ENCODE results near the gene LAMA2.
"Not testable (repeated sequence)": the region's sequence is repeated elsewhere in the genome, so short reads cannot be mapped to it uniquely, and the experiment has no call there.

The LAMA2 gene

GRCh38 chr6:129134535-129134934 is 251.6 kb downstream of the LAMA2 start:
- no peak for DNase-seq

GRCh38 chr6:129135451-129135850 is 252.5 kb downstream of the LAMA2 start:
- no peak for DNase-seq

DNA sequence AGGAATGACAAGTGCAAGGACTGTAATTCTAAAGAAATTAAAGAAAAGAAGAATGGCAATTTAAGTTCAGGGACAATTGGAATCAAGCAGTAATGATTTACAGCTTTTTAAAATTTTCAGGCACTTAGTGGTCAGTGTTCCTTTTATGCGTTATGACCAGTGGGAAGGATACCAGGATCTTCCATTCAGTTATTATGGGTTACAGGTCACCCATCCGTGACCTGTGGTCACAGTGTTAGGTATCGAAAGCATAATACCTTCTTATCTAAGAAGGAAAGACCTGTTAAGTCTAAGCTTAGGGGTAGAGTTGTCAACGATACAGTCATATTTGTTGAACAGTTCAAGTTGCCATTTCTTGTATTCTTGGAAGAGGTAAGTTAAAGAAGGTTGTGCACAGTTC is 253.8 kb downstream of the LAMA2 start:
- no peak for DNase-seq

GRCh38 chr6:129138739-129139405 is 255.9 kb downstream of the LAMA2 start:
- DNase-seq: no peak

DNA sequence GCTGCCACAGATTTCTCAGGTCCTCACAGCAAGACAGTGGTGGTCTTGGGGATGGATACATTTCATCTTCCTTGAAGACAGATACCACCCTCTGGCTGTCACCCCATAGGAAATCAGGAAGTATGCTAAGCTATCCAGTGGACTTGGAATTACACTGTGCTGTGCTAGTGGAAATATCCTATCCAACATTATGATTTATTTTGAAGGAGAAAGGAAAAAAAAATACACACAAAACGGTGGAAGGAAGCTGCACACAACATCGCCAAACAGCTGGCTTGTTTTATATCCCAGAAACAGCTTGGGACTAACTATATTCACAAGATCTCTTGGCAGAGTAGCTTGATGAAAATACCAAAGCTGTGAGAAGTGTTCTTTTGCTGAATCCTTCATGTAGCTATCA is 257.6 kb downstream of the LAMA2 start:
- no peak for DNase-seq

- DNase-seq: no peak
These were observed 258.6 kb downstream of the LAMA2 start for GRCh38 chr6:129141499-129141898.

- DNase-seq: no peak
These were observed 264.0 kb downstream of the LAMA2 start for GRCh38 chr6:129146902-129147301.

- DNase-seq: no peak
These were observed 267.6 kb downstream of the LAMA2 start for GRCh38 chr6:129150507-129150906.

- no peak for DNase-seq
These were observed 270.3 kb downstream of the LAMA2 start for GRCh38 chr6:129153257-129153656.

- not testable (repeated sequence) for DNase-seq
These were observed 276.3 kb downstream of the LAMA2 start for GRCh38 chr6:129159242-129159641.

DNA sequence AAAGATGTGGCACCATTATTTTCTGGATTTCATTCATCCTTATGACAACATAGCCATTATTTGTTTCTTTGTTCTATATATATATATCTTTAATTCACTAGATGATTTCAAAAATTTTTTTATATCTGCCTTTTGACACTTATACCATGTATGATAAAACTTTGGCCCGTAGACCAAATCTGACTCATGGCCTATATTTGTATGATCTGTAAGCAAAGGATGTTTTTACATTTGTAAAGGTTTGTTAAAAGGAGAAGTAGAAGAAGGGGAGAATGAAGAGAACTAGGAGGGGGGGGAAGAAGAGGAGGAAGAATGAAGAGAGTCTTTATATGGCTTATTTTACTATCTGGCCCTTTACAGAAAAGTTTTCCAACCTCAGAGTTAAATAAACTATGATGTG is 279.7 kb downstream of the LAMA2 start:
- no peak for DNase-seq

- no peak for DNase-seq
These were observed 280.6 kb downstream of the LAMA2 start for GRCh38 chr6:129163551-129163950.

DNA sequence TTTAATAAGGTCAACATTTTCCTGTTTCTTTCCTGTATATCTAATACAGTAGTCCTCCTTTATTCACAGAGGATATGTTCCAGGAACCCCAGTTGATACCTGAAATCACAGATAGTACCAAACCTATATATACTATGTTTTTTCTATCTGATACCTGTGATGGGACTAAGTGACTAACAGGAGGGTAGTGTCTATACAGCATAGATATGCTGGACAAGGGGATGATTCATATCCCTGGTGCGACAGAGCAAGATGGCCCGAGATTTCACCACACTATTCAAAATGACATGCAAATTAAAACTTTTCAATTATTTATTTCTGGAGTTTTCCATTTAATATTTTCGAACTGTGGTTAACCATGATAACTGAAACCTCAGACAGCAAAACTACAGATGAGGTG is 281.1 kb downstream of the LAMA2 start:
- no peak for DNase-seq

- DNase-seq: not testable (repeated sequence)
These were observed 289.5 kb downstream of the LAMA2 start for GRCh38 chr6:129172279-129172995.

DNA sequence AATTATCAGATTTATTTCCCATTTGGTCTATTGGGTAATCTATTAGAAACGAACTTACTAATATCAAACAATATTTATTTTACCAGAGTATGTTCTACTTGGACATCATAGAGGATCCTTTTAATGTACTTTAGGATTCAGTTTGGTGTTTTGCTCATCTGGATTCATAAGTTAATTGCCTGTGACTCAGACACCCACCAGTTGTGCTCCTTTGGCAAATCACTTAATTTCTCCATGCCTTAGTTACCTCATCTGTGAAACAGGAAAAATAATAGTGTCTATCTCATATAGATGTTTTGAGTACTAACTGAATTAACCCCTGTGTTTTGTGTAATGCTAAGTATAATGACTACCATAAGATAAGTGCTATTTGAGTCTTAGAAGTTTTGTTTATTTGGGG is 292.1 kb downstream of the LAMA2 start:
- no peak for DNase-seq

DNA sequence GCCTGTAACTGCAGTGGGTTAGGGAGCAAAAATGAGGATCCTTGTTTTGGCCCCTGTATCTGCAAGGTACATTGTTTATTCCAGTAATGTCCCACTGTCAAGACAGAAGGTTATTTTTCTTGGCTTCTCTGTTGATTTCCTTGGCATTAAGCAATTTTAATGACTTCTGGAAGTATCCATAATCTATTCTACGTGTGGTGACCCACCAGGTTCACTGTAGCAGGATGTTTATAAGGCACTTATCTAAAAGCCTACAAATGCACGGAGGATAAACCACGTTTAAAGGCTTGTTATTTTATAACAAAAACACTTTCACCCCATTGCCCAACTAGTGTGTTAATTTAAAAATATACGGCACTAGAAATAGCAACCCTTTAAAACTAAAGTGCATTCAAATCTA is 294.9 kb downstream of the LAMA2 start:
- no peak for DNase-seq

DNA sequence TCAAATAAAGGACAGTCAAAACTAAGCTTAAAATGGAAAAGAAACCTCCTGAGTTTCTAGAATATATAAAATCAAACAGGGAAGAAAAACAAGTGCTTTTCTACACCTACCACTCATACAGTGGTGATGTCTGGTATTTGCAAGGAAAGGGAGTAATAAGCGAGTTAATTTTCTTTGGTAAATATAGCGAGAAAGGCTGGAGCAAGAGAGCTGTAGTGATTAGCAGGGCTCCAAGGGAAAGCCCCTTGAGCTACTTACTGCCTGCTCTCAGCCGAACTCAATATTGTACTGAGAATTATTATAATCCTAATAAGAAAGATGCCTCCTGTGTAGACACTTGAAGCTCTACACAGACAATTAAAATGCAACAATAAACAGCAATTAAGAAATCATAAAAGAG is 296.3 kb downstream of the LAMA2 start:
- no peak for DNase-seq

DNA sequence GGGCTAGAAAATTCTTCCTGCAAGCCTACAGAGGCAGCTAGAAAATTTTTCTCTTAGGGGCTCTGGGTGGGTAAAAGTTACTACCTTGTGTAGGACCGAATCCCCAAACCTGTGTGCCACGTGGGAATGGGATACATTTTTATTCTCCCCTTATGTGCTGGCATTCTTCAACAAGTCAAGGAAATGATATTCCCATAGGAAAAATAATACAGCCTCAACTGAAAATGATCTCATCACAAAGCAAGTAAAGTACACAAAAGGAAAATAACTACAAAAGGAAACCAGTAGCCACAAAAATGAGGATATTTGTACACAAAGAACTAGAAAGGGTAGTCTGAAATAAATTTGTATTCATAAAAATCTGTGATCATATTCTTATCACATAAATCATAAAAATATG is 298.1 kb downstream of the LAMA2 start:
- no peak for DNase-seq

- DNase-seq: no peak
These were observed 300.3 kb downstream of the LAMA2 start for GRCh38 chr6:129183187-129183591.

DNA sequence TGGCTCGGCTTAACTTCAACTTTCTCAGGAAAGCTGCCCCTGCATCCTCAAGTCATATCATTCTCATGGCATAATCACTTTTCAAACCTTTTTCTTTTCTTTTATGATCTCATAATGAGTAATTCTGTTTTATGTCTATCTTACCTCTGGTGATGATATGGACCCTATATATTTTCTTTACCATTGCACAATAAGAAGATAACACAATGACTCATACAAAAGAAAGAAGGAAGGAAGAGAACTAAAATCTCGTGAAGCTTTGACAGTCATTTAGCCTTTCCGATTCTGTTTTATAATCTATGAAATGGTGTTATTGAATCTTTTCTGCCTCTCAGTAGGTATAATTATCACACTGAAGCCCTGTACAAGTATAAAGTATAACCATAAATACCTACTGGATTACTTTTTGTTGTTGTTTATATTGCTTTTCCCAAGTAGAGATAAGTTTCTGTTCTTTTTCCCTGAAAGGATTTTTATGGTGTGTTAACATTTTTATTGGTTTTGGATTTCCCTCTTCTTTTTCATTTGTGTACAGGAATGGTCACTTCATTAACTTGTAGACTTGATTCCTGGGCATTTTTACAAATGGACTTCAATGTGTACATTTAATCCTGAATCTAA is 300.9 kb downstream of the LAMA2 start:
- no peak for DNase-seq

DNA sequence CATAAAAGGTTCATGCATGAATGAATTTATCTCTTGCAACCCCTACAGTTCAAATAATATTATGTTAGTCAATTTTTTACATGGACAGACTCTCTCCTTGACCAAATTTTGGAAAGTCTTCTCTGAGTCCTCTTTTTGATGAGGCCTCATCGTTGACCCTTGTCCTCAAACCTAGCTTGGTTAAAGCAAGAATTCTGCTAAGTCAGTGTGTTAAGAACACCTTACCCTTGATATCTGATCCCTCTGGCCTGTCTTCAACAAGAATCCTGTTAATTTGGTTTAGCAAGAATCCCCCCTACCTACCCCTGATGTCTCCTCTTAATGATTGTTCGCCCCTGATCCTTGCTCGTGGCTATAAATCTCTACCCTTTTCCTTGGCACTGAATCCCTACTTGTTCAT is 301.4 kb downstream of the LAMA2 start:
- no peak for DNase-seq

GRCh38 chr6:129184808-129185366 is 301.9 kb downstream of the LAMA2 start:
- no peak for DNase-seq

DNA sequence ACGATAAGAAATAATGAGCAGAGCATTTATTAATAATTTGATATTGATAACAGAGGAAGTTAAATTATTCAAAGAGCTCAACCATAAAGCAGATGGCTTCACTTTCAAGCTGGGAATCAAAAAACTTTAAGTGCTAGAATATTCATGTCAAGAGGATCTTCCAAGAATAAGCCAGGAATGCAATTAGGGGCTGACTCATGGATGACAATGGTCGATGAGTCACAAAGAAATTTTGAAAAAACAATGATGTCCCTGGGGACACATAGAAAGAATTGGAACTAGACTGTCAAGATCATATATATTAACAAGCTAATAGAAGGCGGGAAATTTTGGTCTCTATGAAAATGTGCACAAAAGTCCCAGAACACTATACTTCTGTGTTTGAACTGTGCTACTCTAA is 304.1 kb downstream of the LAMA2 start:
- no peak for DNase-seq

- DNase-seq: no peak
These were observed 305.4 kb downstream of the LAMA2 start for GRCh38 chr6:129188306-129188705.

Measured in CD4-positive, alpha-beta T cell treated with Interleukin-10 for 1 hour (primary cell).